GM19240 (cell line): ENCODE measurements around the gene IL3RA.
"Not testable (repeated sequence)": the region's sequence is repeated elsewhere in the genome, so short reads cannot be mapped to it uniquely, and the experiment has no call there.

Experiments
- DNase-seq: peaks from one replicate; pipeline ENCODE4 v3.0.0; 2011; ENCODE audit warnings: low spot score; ENCODE audit not compliant: insufficient read length

The IL3RA gene

DNA sequence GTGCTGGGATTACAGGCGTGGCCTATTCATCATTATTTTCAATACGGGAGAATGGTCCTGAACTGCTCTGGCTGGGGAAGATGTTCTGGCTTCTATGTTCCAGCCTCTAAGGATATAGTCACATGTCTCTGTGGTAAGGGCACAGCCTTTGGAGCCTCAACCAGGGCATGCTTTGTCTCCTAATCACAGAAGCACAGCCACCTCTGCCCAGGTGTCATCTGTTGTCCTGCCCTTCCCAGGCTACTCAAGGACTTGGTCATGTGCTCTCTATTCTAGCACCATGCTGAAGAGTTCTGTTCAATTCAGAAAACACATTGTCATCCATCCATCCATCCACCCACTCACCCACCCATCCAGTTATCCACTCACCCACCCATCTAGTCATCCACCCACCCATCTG is 86.6 kb downstream of the IL3RA start:
- DNase-seq = no peak

DNA sequence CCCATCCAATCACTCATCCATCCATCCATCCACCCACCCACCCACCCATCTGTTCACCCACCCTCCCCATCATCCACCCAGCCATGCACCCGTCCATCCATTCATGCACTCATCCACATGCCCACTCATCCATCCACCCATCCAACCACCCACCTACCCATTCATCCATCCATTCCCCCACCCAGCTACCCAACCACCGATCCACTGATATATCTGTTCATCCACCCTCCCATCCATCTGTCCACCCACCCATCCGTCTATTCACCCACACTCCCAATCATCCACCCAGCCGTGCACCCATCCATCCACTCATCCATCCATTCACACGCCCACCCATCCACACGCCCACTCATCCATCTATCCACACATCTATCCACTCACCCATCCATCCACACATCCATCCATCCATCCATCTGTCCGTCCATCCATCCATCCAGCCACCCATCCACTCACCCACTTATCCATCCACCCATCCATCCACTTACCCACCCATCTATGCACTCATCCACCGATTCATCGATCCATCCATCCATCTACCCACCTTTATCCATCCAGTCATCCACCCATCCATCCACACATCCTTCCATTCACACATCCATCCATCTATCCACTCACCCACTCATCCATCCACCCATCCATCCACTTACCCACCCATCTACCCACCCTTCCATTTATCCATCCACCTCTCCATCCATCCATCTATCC is 87.7 kb downstream of the IL3RA start:
- no peak for DNase-seq

DNA sequence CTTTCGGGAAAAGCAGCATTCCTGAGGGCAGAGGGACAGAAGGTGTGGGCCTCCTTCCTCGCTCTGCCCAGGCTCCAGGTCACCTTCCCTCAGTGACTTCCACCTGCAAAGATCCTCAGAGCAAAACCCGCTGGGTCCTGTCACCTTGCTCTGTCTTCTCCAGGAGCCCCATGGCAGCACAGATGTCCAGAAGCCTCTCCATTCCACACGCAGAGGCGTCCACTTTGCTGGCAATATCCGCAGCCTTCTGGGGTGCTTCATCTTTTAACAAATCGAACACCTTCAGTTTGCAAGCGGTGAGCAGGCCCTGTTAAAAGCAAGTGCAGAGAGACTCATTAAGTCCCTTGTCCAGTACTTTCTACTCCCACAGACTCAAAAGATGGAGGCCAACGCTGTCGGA is 88.8 kb downstream of the IL3RA start:
- DNase-seq = no peak

DNA sequence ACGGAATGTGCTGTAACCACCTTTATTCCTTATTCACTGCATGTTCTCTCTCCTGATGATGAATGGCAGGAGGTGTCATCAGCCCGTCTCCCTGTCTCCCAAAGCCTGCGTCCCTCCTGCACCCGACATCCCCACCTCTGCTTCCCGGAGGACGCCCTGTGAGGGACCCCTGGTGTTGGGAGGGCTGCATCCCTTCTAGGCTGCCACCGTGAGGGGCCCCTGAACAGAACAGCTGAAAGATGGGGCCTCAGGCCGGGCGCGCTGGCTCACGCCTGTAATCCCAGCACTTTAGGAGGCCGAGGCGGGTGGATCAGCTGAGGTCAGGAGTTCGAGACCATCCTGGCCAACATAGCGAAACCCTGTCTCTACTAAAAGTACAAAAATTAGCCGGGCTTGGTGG is 89.7 kb downstream of the IL3RA start:
- not testable (repeated sequence) for DNase-seq

DNA sequence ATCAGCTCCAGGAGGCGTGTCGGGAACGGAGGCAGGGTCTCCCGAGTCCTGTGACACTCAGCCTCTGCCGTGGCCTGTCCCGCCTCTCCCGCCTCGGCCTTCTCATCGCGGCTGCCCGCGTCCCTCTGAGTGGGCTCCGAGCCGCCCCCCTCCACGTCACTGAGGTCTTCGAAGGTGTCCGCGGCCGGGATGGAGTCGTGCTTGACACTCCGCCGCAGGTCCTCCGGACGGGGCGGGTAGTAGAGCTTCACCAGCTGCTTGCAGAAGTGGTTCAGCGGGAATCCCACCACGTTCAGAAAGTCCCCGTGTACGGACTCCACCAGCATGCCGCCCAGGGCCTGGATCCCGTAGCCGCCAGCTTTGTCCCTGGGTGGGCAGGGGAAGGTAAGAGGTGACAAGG is 91.2 kb downstream of the IL3RA start:
- DNase-seq = no peak

DNA sequence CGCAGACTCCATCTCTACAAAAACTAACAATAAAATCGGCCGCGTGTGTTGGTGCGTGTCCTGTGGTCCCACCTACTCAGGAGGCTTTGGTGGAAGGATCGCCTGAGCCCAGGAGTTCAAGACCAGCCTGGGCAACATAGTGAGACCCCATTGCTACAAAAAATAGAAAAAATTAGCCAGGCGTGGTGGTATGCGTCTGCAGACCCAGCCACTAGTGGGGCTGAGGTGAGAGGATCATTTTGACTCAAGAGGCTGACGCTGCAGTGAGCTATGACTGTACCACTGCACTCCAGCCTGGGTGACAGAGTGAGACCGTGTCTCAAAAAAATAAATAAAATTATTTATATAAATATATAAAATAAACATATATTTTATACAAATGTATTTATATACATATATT is 93.9 kb downstream of the IL3RA start:
- no peak for DNase-seq
